ENCODE data around the gene ARHGDIB.

ARHGDIB gene

DNA sequence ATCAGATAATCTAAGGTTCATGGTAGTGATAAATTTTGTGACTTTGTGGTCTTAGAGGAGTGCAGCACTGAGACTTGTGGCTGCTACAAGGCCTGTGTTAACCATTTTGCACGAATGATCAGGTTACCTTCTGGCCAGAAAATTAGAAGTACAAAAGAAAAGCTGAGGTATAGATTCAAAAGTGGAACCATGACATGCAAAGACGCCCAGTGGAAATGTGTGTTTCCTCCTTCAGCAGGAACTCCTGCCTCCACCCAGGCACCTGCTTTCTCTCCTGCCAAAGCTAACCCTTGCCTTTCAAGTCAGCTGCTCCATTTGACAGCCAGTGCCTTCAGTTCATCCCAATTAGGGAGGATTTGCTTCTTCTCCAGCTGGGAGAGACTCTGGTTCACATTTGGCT lies 21.6 kb upstream of the ARHGDIB start:
- DNase-seq, result peak in 1 of 3 donors; percentile 26

DNA sequence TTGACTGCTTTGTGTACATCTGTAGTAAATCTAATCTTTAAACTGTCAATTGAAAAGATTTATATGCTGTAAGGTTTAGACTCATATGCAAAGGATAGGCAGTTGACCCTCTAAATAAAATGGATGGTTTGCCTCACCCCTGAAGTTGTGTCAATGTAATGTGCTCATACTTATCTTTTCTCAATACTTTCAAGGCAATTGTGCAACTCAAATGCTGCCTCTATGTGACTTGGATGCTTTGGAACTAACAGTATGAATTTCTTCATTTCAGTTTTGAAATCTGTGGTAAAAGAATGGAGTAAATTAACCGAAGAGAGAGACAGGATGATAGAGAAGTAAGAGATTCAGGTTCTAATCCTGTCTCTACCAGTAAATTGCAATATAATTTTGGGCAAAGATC lies 21.2 kb upstream of the ARHGDIB start:
- peak; percentile 63 to 84 (median 80) for DNase-seq

DNA sequence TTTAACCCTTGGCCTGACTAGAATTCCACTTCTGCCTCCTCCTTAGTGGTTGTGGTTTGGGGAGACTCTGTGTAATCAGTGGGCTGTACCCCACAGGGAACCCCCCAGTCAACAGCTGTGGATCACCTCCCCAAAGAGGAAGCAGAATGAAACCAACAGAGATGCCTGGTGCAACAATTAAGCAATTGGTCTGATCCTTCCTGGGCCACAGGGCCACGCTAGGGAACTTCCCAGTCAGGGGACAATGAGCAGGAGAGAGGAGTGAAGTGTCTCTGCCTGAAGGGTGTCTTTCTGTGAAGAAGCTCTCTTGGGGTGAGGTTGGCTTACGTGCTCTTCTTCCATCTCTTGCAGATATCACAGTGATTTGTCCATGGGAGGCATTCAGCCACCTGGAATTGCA lies 19.6 kb upstream of the ARHGDIB start:
- DNase-seq, result peak; percentile 93 to 98 (median 96)

DNA sequence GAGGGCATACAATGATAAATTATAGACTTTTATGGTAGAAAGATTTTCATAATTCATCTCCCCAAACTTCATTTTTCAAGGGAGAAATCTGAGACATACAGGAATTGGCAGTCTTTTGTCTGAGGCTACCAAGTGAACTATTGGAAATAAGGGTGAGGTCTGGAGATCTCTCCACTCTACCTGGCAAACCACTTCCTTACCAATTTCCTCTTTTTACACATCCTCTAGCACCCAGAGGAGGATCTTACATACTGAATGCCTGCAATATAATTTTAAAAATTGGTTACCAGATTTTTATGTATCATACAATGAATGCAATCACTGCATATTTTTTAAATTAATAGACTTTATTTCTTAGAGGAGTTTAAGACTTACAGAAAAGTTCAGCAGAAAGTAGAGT lies 18.1 kb upstream of the ARHGDIB start:
- DNase-seq, result no peak

DNA sequence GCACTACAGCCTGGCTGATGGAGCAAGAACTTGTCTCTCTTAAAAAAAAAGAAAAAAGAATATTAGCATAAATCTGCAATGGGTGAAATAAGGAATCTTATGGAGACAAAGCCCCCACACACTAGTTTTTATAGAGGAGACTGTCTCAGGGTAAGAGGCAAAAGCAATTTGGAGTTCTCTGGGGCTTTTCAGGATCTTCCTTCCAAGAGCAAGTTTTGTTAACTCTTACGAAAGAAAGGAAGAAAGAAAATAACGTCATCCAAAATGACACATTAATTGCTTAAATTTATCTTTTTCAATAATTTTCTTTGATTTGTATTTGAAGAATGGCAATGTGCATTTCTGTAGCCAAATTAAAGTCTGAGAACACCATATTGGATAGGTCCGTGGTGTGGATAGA lies 15.3 kb upstream of the ARHGDIB start:
- peak; percentile 67 to 87 (median 87) for DNase-seq

DNA sequence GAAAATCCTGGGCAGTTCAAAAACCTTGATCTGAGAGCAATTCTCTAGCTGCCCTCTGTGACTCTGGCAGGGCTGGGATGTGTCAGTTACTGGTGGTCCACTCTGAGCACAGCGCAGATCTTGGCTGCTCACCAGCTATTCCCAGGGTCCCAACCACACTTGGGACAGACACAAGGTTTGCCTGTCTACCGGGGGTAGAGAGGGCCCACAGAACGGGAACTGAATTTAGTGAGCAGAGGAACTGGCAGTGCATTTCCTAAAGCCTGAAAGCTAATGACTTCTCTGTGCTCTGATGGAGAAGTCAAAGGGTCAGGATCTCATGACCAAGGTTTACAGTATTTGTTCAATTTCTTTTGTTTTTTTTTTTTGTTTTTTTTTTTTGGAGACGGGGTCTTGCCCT lies 14.1 kb upstream of the ARHGDIB start:
- peak; percentile 64 to 68 (median 68) for DNase-seq

DNA sequence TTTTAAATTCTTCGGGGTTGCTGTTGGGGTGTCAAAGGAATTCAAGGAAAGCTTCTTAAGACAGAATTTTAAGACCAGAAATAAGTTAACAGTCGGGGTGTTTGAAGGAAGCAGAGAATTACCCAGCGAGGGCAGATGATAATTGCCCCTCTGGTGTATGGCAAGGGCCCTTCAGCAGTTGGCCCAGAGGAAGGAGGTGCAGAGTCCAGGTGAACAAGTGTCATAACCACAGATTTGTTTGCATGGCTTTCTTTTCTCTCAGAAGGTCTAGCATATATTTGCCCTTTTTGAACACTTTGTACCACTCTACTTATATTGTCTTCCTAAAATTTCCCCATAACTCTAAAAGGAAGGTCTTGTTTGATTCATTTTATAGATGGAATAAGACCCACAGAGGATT lies 13.2 kb upstream of the ARHGDIB start:
- no peak for DNase-seq

DNA sequence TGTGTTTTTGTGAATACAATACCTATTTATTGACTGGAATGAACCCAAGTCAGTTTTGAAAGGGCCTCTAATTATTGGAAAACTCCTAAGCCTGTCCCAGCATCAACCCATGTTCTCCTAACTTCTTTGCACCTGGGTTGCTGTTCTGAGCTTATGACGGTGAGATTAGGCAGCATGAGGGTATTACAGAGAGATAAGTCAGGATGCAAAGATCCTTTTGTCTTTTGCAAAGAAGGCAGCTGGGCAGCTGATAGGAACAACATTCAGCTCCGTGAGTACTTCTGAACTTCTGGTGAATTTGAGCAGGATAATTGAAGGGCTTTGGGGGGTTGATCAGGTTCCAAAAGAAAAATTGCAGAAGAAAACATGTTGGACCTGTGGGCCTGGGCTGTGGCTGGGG lies 11.4 kb upstream of the ARHGDIB start, which contains the start of gene PDE6H:
Gene PDE6H, plus strand, starts transcription at position 227 of the 400 bp plus-strand sequence. CDS start 4,971 bp downstream, outside the sequence.
- no peak for DNase-seq

DNA sequence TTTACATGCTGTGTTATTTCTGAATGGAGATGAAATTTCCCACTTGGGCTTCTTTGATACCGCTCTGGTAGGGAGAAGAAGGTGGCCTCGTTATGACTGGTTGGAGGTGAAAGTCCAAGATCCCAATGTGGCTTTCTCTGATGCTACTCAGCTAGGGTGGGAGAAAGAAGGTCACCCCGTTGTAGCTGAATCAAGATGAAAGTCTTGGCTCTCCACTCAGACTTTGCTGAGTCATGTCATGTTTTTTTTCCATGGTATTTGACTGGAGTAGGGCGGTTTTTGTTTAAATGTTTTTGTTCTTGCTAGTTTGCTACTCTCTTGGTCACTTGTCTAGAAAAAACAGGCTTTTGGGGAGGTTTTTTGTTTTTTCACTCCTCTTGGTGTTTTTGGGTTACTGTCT lies 9.1 kb upstream of the ARHGDIB start:
- no peak for DNase-seq

DNA sequence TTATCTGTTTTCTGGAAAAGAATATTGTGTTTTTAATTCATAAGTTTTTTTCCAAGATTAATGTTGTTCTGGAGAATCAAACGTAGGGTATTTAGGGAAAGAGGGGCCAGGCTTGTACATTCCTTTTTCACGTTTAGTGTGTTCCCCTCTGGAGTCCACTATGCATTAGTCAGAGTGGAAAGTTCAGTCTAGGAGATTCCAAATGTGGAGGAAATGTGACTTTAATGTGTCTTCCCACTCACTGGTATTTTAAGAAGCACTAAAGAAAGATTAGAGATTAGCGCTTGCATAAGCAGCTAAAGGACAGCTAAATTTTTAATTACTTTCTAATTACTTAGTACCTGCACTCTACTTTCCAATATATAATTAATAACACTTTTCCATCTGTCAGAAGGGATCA lies 7.1 kb upstream of the ARHGDIB start:
- DNase-seq, result peak; percentile 61 to 89 (median 82)

DNA sequence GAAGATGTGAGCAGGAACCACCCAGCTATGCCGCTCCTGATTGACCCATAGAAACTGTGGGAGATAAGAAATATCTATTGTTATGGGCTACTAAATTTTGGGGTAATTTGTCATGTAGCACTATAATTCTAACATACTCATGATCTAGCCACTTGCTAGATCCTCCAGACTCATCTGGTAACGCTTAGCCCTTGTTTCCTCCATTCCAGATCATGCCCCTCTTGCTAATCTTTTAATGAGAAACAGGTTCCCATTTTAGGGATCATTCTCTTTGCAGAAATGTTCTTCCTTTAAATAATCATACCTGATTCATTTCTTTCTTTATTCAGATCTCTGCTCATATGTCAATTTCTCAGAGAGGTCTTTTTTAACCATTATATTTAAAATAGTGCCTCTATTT lies 3.8 kb upstream of the ARHGDIB start:
- DNase-seq, result no peak

DNA sequence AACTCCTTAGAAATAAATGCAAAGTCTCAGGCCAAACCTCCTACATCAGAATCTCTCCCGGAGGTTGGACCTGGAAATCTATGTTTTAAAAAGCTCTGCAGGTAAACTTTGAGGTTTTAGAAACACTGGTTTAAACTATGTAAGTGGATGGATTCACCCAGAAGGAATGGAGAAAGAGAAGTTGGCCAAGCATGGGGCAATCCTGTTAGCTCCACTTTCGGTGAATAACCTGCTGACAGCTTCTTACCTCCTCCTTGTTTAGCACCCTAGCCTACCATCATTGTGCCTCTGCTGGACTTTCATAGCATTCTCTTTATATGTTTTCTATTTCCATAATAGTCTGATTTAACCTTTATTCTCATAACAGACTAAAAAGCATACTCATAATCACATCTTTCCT lies 3.0 kb upstream of the ARHGDIB start:
- DNase-seq, result peak in 2 of 3 donors; percentile 49 to 51

DNA sequence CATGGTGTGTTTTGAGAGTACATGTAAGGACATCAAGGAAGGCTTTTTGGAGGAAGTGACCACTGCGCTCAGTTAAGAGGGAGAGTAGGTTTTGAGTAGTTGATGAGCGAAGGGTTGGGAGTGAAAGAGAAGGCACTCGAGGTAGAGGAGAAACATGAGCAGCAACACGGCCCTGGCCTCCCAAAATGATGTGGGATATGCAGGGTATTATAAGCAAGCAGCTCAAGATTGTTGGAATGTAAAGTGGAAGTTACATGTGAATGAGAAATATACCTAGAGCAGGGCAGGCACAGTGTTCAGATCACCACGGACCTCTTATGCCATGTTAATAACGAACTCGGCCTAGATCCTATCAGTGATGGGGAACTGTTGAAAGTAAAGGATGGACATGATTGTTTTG lies 2.1 kb upstream of the ARHGDIB start:
- DNase-seq, result no peak

DNA sequence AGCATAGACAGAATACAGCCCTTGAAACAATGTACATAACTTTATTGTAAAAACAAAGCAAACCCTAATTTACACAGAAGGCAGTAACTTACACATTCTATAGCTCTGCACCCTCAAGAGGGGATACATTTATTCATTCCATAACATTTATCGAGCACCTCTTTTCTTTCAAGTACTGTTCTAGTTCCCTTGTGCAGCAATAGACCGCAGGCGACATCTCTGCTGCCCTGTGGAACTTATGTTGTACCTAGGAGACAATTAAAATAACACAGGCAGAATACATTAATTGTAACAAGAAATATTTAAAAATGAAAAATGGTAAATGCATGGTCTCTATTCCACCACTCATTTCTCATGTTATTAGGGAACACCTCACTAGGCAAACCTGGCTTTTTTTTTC lies 1.4 kb upstream of the ARHGDIB start:
- DNase-seq, result no peak

DNA sequence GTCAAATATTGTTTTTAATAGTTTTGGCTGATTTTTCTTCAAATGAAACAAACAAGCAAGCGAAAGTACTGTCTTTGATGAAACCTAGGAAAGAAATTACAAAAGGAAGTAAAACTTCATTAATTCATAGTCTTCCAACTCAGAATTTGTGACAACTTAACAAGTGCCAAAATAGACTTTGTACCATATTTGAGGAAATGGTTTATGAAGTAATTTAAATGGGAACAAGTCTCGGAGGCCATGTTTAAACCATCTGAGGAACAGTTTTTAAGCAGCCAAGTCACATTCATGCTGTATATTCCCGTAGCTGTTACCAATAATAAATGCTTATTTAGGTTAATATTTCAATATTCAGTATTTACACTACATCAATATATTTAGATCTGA lies 745 bp upstream of the ARHGDIB start:
- DNase-seq, result peak in 2 of 3 donors; percentile 51

DNA sequence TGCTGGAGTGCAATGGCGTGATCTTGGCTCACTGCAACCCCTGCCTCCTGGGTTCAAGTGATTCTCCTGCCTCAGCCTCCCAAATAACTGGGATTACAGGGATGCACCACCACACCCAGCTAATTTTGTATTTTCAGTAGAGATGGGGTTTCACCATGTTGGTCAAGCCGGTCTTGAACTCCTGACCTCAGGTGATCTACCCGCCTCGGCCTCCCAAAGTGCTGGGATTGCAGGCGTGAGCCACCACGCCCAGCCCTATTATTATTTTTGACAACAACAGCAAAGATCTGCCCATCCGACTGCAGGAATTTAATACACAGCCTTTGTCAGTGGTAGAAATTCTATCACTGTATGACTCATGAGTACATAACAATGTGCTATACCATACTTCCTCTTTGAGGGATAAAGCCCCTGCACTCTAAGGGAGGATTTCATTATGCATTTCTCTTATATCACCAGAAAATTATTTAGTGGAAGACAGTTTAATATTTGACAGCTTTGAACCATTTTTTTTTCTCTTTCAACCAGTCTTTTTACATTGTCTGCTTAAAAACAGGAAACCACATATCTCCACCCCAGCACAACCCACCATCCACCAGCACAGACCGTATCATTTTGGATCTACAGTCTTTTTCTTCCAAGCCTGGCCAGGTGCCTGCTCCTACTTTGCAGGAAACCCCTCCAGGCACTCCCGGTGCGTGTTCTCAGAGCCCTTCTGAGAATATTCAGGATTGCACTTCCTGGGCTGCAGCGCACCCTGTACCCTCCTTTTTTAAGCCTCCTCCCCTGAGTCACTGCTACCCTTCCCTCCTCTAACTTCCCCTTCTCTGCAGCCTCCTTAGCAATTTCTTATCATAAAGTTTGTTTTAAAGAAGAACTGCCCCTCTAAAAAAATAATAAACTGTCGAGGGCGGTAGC lies 594 bp downstream of the ARHGDIB start:
- DNase-seq, result peak; percentile 68 to 81 (median 71)

DNA sequence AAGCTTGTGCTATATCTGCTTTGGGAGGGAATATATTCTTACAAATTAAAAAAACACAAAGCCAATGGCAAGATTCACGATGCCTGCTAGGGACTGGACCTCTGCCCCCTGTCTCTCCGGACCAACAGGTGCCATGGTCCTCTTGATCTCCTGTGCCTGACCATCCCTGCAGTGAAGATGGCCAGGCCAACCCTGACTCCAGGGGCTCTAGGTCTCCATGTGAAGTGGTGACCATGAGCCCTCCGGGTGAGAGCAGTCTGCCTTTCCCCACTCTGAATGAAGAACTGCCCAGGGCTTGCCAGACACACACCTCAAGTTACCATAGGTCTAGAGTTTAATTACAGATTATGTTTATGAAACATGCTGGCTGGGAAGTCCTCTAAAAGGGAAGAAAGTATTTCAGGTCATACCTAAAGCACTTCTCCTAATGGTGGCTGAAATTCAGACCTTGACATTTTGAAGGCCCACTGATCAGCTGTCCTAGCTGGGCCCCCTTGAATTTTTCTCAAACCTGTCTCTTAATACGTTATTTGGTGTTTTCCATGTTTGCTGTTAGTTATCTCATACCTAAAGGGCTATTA lies 1.4 kb downstream of the ARHGDIB start:
- no peak for DNase-seq

DNA sequence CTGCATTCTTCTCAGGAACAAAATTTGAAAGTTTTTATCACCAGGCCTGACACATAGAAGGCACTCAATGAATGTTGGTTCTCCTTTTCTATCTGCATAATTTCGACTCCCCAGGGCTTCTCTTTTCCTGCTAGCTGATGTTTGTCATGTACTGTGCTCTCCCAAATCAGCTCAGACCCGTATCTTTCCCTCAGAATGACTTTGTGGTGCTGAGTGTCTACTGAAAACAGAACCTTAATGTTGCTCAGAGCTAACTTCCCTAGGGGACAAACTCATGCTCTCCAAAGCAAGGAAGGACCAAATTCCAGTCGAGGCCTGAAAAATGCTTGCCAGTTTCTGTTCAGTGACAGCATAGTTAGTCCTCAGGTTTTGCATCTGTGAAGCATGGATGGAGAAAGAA lies 1.9 kb downstream of the ARHGDIB start:
- peak; percentile 41 to 63 (median 62) for DNase-seq

DNA sequence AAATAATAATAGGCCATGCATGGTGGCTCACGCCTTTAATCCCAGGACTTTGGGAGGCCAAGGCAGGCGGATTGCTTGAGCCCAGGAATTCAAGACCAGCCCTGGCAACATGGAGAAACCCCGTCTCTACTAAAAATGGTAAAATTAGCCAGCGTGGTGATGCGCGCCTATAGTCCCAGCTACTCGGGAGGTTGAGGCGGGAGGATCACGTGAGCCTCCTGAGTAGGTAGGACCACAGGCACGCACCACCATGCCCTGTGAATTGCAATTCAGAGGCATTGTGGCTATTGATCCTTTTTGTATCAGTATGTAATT lies 2.3 kb downstream of the ARHGDIB start:
- DNase-seq, result no peak

DNA sequence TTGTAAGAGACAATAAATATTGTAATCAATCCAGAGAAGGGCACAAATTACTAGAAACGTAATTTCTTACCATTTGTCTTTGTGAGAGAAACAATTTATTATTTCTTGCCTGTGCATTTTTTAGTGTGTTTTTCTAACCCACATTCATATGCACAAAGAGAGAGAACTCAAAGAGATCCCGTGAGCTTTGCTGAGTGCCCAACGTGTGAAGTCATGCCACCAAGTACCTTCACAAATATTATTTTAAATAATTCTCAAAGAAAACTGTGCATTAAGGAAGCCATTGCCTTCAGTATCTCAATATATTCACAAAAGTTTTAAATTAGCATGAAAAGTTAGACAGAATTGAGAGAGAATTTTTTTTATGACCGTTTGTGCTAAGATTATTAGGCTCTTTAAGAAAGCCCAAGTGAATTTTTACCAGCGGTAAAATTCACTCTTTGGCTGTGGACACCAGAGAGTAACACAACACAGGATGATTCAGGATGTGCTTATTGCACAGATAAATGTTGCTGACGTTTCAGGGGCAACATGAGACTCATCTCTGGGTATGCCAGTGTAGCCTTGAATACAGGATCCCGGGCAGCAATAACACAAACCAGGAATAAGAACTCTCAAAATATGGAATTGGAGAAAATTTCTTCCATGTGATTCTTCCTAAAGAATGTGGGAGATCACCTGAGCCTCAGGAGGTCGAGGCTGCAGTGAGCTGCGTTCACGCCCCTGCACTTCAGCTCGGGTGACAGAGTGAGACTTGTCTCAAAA lies 2.9 kb downstream of the ARHGDIB start:
- peak in 2 of 3 donors; percentile 54 to 58 for DNase-seq

DNA sequence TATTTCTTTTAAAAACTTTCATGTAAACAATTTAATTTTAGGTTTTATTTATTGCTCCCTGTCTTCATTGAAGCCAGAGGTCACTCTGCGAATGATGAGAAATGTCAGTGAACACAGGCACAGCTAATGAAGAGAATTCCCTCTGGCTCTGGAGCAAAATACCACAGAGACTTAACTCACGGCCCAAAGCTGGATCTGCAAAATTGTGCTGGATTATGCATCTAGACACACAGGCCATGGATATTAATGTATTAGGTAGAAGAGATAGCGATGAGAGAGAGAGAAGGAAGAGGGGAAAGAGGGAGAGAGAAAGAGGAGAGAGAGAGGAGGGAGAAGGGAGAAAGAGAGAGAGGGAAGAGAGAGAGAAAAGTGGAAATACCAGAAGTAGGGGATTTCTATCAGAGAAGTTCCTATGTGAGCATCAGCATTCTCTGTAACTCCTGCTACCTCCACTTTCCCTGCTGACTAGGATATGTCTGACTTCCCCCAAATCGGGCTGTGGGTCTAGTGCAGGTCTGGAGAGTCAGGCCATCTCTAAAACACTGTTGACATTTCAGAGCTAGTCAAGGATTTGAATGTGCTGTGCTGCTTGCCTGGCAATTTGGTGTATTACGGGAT lies 3.7 kb downstream of the ARHGDIB start:
- DNase-seq, result peak; percentile 56 to 74 (median 59)

DNA sequence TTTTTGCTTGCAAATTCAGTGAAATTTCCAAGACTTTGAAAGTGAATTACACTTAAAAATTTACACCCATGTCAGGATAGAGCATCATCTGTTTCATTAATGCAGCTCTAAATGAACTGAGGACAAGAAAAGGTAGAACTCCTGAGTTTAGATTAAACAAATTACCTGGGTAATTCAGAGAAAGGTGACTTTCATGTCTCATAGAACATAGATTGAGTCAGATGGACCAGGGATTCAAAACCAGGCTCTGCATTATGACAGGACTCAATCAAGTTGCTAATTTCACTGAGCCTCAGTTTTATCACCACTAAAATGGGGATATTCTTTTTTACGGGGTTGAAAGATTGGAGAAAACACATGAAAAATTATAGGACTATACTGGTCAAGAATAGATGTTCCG lies 4.5 kb downstream of the ARHGDIB start:
- no peak for DNase-seq
